ENCODE measurements around the gene ADAM15.

GRCh38 chr1:155032886-155033285, 18.2 kb upstream of the ADAM15 start:
- TF ChIP-seq POLR2A (IDR thresholded peaks at IDR 0.05) (no peak), CTCF (IDR thresholded peaks at IDR 0.05) (no peak)

Measured in lower leg skin (tissue), 3 donors.